Activated CD8-positive, alpha-beta T cell treated with anti-CD3 and anti-CD28 coated beads for 36 hours (primary cell): ENCODE data around the gene ROR2. TPM values are rescaled to one million over a fixed set of nuclear protein-coding genes. Genes with fewer than 3 reads are reported as not detected.
A peak's percentile ranks its signal among the peaks of the same experiment; 100 is the strongest.

Experiments
- ATAC-seq: fragments of 200-7000 bp; cut with Tn5 transposase; one replicate; pipeline ENCODE4 v1.10.0; 2021; ENCODE audit warnings: mild to moderate bottlenecking, moderate library complexity
- CTCF ChIA-PET: fragments of 350-600 bp; sonication (Branson Sonifier 250); formaldehyde crosslinking; loops from one replicate; lab custom pipeline; 2021; ENCODE audit warnings: antibody characterized with exemption; lab: Charles Lee
- POLR2A ChIA-PET: fragments of 350-600 bp; sonication (Branson Sonifier 250); formaldehyde crosslinking; loops from one replicate; lab custom pipeline; 2021; ENCODE audit warnings: antibody characterized with exemption; lab: Charles Lee
- DNase-seq: peaks from one replicate; pipeline ENCODE4 v3.0.0-alpha.2; 2020
- H3K27ac Mint-ChIP-seq: one replicate; pipeline ENCODE4 v1.8.0; 2021; ENCODE audit warnings: mild to moderate bottlenecking, mixed read lengths
- H3K27me3 Mint-ChIP-seq: one replicate; pipeline ENCODE4 v1.8.0; 2021; ENCODE audit warnings: mixed read lengths
- H3K36me3 Mint-ChIP-seq: one replicate; pipeline ENCODE4 v1.8.0; 2021; ENCODE audit warnings: low read depth, mixed read lengths
- H3K4me1 Mint-ChIP-seq: one replicate; pipeline ENCODE4 v1.8.0; 2021; ENCODE audit warnings: low read depth, mixed read lengths
- H3K4me3 Mint-ChIP-seq: one replicate; pipeline ENCODE4 v1.8.0; 2021; ENCODE audit warnings: mild to moderate bottlenecking, moderate library complexity, mixed read lengths
- H3K9me3 Mint-ChIP-seq: one replicate; pipeline ENCODE4 v1.8.0; 2021; ENCODE audit warnings: mixed read lengths
- CTCF ChIP-seq: fragments of 200-600 bp; IDR thresholded peaks from one replicate; pipeline ENCODE4 v1.8.0; 2022; ENCODE audit warnings: antibody characterized with exemption, mild to moderate bottlenecking
- intact Hi-C: fragments of 100-400 bp; cut with micrococcal nuclease; formaldehyde crosslinking; loops from one replicate; pipeline ENCODE4 v1.10.0; 2022
- total RNA-seq, 2 experiments: library from RNA; stranded (reverse); gene quantifications; one replicate each; pipeline ENCODE4 v1.2.3, GENCODE V29; 2021

The ROR2 gene
- total RNA-seq, 2 experiments from 2014 or later = not detected

GRCh38 chr9:91681461-91682305 is 268.3 kb downstream of the ROR2 start:
- Mint-ChIP-seq H3K27me3 (peaks cover 16% of the 10 kb centered on the region), H3K36me3 (no peaks in the 10 kb centered on the region), H3K27ac (no peak overlapping the region), H3K4me1 (peaks cover 5% of the 10 kb centered on the region), H3K4me3 (peak overlapping the region; percentile 35), H3K9me3 (no peaks in the 10 kb centered on the region)
- DNase-seq (peak; percentile 84), ATAC-seq (peak; percentile 97)
- ChIA-PET POLR2A (no interaction called here), CTCF (interaction anchor here (0.7 to 1.0 kb wide), 2 partner anchors 61 to 767 kb away, joined by 3 read pairs; no protein-coding TSS in a partner anchor)
- intact Hi-C loops = loop anchor here (10.0 kb wide), 1 partner anchor 767 kb away; no protein-coding TSS in a partner anchor
- TF ChIP-seq CTCF = peak; percentile 98

- ATAC-seq (no peak), DNase-seq (no peak)
- peaks cover 18% of the 10 kb centered on the region for H3K27me3 Mint-ChIP-seq
- peaks cover 5% of the 10 kb centered on the region for H3K4me1 Mint-ChIP-seq
- H3K4me3 Mint-ChIP-seq = no peak overlapping the region
- intact Hi-C loops = loop anchor here (10.0 kb wide), 1 partner anchor 766 kb away; no protein-coding TSS in a partner anchor
- no peaks in the 10 kb centered on the region for H3K9me3 Mint-ChIP-seq
- H3K36me3 Mint-ChIP-seq = no peaks in the 10 kb centered on the region
- no peak for TF ChIP-seq CTCF
- ChIA-PET POLR2A (no interaction called here), CTCF (interaction anchor here (0.7 to 1.0 kb wide), 2 partner anchors 60 to 766 kb away, joined by 3 read pairs; no protein-coding TSS in a partner anchor)
- H3K27ac Mint-ChIP-seq = no peak overlapping the region
These were observed 269.0 kb downstream of the ROR2 start for GRCh38 chr9:91680998-91681397.

GRCh38 chr9:91680106-91680505 is 269.9 kb downstream of the ROR2 start:
- ChIA-PET CTCF (no interaction called here), POLR2A (no interaction called here)
- ATAC-seq (no peak), DNase-seq (no peak)
- Mint-ChIP-seq H3K9me3 (no peaks in the 10 kb centered on the region), H3K27ac (no peak overlapping the region), H3K4me3 (no peak overlapping the region), H3K36me3 (no peaks in the 10 kb centered on the region), H3K27me3 (peaks cover 19% of the 10 kb centered on the region), H3K4me1 (peaks cover 5% of the 10 kb centered on the region)
- TF ChIP-seq CTCF = no peak
- intact Hi-C loops = loop anchor here (10.0 kb wide), 1 partner anchor 765 kb away; no protein-coding TSS in a partner anchor

- Mint-ChIP-seq H3K27ac (no peak overlapping the region), H3K4me3 (no peak overlapping the region), H3K4me1 (peaks cover 5% of the 10 kb centered on the region), H3K9me3 (no peaks in the 10 kb centered on the region), H3K27me3 (peaks cover 19% of the 10 kb centered on the region), H3K36me3 (no peaks in the 10 kb centered on the region)
- POLR2A ChIA-PET = no interaction called here
- intact Hi-C loops = no loop called here
- CTCF ChIA-PET = no interaction called here
- no peak for TF ChIP-seq CTCF
- DNase-seq (no peak), ATAC-seq (no peak)
These were observed 271.0 kb downstream of the ROR2 start for GRCh38 chr9:91678807-91679580.
